AG08395 (cell line): ENCODE measurements around the gene ZC3H14.
"Not testable (repeated sequence)": the region's sequence is repeated elsewhere in the genome, so short reads cannot be mapped to it uniquely, and the experiment has no call there.

Experiments
- DNase-seq: peaks from one replicate; pipeline ENCODE4 v3.0.0; 2012; ENCODE audit warnings: mixed read lengths, low spot score

ZC3H14 gene

GRCh38 chr14:88562831-88563686, at the start of gene ZC3H14:
TSS of gene ZC3H14 (plus strand) at chr14:88563037. CDS start at chr14:88563134, 97 bp downstream.
- peak; percentile 96 for DNase-seq

- no peak for DNase-seq
These were observed 47.2 kb upstream of the ZC3H14 start for GRCh38 chr14:88515499-88516221.

- no peak for DNase-seq
These were observed 45.9 kb upstream of the ZC3H14 start for GRCh38 chr14:88516861-88517357.

- DNase-seq: peak; percentile 51
These were observed 44.0 kb upstream of the ZC3H14 start for GRCh38 chr14:88518592-88519512.

- no peak for DNase-seq
These were observed 42.9 kb upstream of the ZC3H14 start for GRCh38 chr14:88519907-88520306.

- no peak for DNase-seq
These were observed 41.0 kb upstream of the ZC3H14 start for GRCh38 chr14:88521818-88522217.

- no peak for DNase-seq
These were observed 40.4 kb upstream of the ZC3H14 start for GRCh38 chr14:88522393-88522792.

- DNase-seq: not testable (repeated sequence)
These were observed 32.9 kb upstream of the ZC3H14 start for GRCh38 chr14:88529889-88530288.

- no peak for DNase-seq
These were observed 29.7 kb upstream of the ZC3H14 start for GRCh38 chr14:88533064-88533602.

GRCh38 chr14:88535149-88535548, 27.7 kb upstream of the ZC3H14 start:
- peak; percentile 9 for DNase-seq

GRCh38 chr14:88535813-88536212, 27.0 kb upstream of the ZC3H14 start:
- no peak for DNase-seq

GRCh38 chr14:88541324-88541723, 21.5 kb upstream of the ZC3H14 start:
- no peak for DNase-seq

- DNase-seq: no peak
These were observed 19.7 kb upstream of the ZC3H14 start for GRCh38 chr14:88542857-88543795.

GRCh38 chr14:88545256-88545655, 17.6 kb upstream of the ZC3H14 start:
- DNase-seq: no peak

GRCh38 chr14:88546621-88547385, 16.0 kb upstream of the ZC3H14 start:
- DNase-seq: no peak

GRCh38 chr14:88547386-88547780, 15.5 kb upstream of the ZC3H14 start:
- DNase-seq: no peak

GRCh38 chr14:88550078-88550477, 12.8 kb upstream of the ZC3H14 start:
- no peak for DNase-seq

- peak; percentile 86 for DNase-seq
These were observed 11.6 kb upstream of the ZC3H14 start for GRCh38 chr14:88551094-88551870.

- peak; percentile 22 for DNase-seq
These were observed 10.8 kb upstream of the ZC3H14 start for GRCh38 chr14:88551980-88552431.
